ENCODE data around the gene NHLRC1. TPM values are rescaled to one million over a fixed set of nuclear protein-coding genes. Genes with fewer than 3 reads are reported as not detected.

Gene NHLRC1
- total and polyA plus RNA-seq, 12 donors, result 0.32 to 4.3 (median 3.1) TPM

DNA sequence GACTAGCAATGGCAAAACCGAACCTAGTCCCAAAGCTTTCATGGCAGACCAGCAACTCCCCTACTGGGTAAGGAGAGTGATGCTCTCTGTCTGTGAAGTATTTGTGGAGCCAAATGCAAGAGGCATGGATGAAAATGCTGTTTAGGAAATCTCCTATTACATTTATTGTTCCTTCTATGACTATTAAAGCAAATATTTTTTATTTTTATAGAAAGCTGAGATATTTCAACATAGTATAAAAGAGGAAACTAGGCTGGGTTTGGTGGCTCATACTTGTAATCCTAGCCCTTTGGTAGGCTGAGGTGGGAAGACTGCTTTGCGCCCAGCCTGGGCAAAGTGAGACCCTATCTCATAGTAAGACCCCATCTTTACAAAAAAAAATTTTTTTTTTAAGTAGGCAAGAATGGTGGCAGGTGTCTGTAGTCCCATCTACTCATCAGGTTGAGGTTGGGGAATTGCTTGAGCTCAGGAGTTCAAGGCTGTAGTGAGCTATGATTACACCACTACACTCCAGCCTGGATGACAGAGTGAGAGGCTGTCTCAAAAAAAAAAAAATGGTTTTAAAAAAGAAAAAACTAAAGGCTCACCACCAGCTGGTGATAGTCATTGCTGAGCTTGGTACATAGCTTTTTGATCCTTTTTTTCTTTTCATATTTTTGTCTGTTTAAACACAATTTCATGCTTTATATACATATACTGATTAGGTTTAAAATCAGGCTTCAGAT, 44.0 kb upstream of the NHLRC1 start:
- Histone ChIP-seq H3K27me3 (no peaks in the 10 kb centered on the region), H3K36me3 (replicated peaks in 1 of 2) (peaks cover 0 to 29% of the 10 kb centered on the region in 2 donors), H3K4me1 (replicated peaks in 1 of 2) (no peaks in the 10 kb centered on the region), H3K4me3 (no peak overlapping the region), H3K9me3 (replicated peaks in 1 of 3) (no peaks in the 10 kb centered on the region), H3K27ac (no peak overlapping the region)
- TF ChIP-seq POLR2A (IDR thresholded peaks at IDR 0.05), result no peak
- TF ChIP-seq, protein P1, sequence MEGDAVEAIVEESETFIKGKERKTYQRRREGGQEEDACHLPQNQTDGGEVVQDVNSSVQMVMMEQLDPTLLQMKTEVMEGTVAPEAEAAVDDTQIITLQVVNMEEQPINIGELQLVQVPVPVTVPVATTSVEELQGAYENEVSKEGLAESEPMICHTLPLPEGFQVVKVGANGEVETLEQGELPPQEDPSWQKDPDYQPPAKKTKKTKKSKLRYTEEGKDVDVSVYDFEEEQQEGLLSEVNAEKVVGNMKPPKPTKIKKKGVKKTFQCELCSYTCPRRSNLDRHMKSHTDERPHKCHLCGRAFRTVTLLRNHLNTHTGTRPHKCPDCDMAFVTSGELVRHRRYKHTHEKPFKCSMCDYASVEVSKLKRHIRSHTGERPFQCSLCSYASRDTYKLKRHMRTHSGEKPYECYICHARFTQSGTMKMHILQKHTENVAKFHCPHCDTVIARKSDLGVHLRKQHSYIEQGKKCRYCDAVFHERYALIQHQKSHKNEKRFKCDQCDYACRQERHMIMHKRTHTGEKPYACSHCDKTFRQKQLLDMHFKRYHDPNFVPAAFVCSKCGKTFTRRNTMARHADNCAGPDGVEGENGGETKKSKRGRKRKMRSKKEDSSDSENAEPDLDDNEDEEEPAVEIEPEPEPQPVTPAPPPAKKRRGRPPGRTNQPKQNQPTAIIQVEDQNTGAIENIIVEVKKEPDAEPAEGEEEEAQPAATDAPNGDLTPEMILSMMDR (IDR thresholded peaks at IDR 0.05), result no peak
- 92 to 97% (median 93%) methylated on average over 2 of the region's 2 CpGs for WGBS, 4 donors
- DNase-seq, result no peak
- intact Hi-C loops (cut with DNase I), result no loop called here

- Histone ChIP-seq H3K27me3 (no peaks in the 10 kb centered on the region), H3K27ac (no peak overlapping the region), H3K36me3 (replicated peaks in 1 of 2) (peaks cover 0 to 36% of the 10 kb centered on the region in 2 donors), H3K4me3 (no peak overlapping the region), H3K4me1 (replicated peaks in 1 of 2) (no peaks in the 10 kb centered on the region), H3K9me3 (replicated peaks in 1 of 3) (no peaks in the 10 kb centered on the region)
- no peak for TF ChIP-seq POLR2A (IDR thresholded peaks at IDR 0.05)
- TF ChIP-seq, protein P1 (IDR thresholded peaks at IDR 0.05), result no peak
- no peak for DNase-seq
- WGBS, 4 donors, result 93 to 94% (median 94%) methylated on average over 4 of the region's 4 CpGs
- intact Hi-C loops (cut with DNase I), result no loop called here
Measured at GRCh38 chr6:18165751-18166150, 43.3 kb upstream of the NHLRC1 start.

GRCh38 chr6:18162401-18162800, 39.9 kb upstream of the NHLRC1 start:
- intact Hi-C loops (cut with DNase I), result no loop called here
- Histone ChIP-seq H3K36me3 (replicated peaks in 1 of 2) (peaks cover 0 to 43% of the 10 kb centered on the region in 2 donors), H3K9me3 (replicated peaks in 1 of 3) (no peaks in the 10 kb centered on the region), H3K27ac (no peak overlapping the region), H3K4me3 (no peak overlapping the region), H3K4me1 (replicated peaks in 1 of 2) (no peaks in the 10 kb centered on the region), H3K27me3 (no peaks in the 10 kb centered on the region)
- no peak for DNase-seq
- TF ChIP-seq, protein P1 (IDR thresholded peaks at IDR 0.05), result no peak
- TF ChIP-seq POLR2A (IDR thresholded peaks at IDR 0.05), result no peak
- WGBS, 4 donors, result 88 to 97% (median 91%) methylated on average over 2 of the region's 2 CpGs

GRCh38 chr6:18161431-18161830, 39.0 kb upstream of the NHLRC1 start:
- Histone ChIP-seq H3K4me1 (replicated peaks in 1 of 2) (peaks cover 0 to under 1% of the 10 kb centered on the region in 2 donors), H3K9me3 (replicated peaks in 1 of 3) (no peaks in the 10 kb centered on the region), H3K4me3 (no peak overlapping the region), H3K36me3 (replicated peaks in 1 of 2) (peaks cover 0 to 37% of the 10 kb centered on the region in 2 donors), H3K27me3 (no peaks in the 10 kb centered on the region), H3K27ac (no peak overlapping the region)
- no peak for TF ChIP-seq POLR2A (IDR thresholded peaks at IDR 0.05)
- TF ChIP-seq, protein P1 (IDR thresholded peaks at IDR 0.05), result no peak
- intact Hi-C loops (cut with DNase I), result no loop called here
- DNase-seq, result no peak
- WGBS, 4 donors, result 85 to 90% (median 88%) methylated on average over 2 of the region's 2 CpGs
